Nephron (organoid): ENCODE measurements around the gene TLE1.
"Not testable (repeated sequence)": the region's sequence is repeated elsewhere in the genome, so short reads cannot be mapped to it uniquely, and the experiment has no call there.

Experiments
- H3K27ac Mint-ChIP-seq, 3 experiments: 2 replicates each; pipeline ENCODE4 v1.8.0; 2020; ENCODE audit warnings: mixed read lengths in 3 of 3, mild to moderate bottlenecking in 2 of 3, moderate library complexity in 1 of 3
- H3K27me3 Mint-ChIP-seq: 2 replicates; pipeline ENCODE4 v1.8.0; 2021; ENCODE audit warnings: low read depth, mild to moderate bottlenecking, moderate library complexity, mixed read lengths
- H3K36me3 Mint-ChIP-seq: 2 replicates; pipeline ENCODE4 v1.8.0; 2020; ENCODE audit warnings: low read depth, mixed read lengths
- H3K4me1 Mint-ChIP-seq: 2 replicates; pipeline ENCODE4 v1.8.0; 2020; ENCODE audit warnings: mixed read lengths
- H3K4me3 Mint-ChIP-seq, 3 experiments: 2 replicates each; pipeline ENCODE4 v1.8.0; 2020; ENCODE audit warnings: mild to moderate bottlenecking in 3 of 3, mixed read lengths in 3 of 3, moderate library complexity in 2 of 3
- H3K9me3 Mint-ChIP-seq: 2 replicates; pipeline ENCODE4 v1.8.0; 2020; ENCODE audit warnings: mixed read lengths
- CTCF ChIP-seq, 3 experiments: fragments of 200-600 bp; sonication (generic); IDR thresholded peaks; one replicate each; pipeline ENCODE4 v1.5.0; 2021; ENCODE audit warnings: antibody characterized with exemption in 3 of 3; ENCODE audit not compliant: unreplicated experiment in 3 of 3

The TLE1 gene

DNA sequence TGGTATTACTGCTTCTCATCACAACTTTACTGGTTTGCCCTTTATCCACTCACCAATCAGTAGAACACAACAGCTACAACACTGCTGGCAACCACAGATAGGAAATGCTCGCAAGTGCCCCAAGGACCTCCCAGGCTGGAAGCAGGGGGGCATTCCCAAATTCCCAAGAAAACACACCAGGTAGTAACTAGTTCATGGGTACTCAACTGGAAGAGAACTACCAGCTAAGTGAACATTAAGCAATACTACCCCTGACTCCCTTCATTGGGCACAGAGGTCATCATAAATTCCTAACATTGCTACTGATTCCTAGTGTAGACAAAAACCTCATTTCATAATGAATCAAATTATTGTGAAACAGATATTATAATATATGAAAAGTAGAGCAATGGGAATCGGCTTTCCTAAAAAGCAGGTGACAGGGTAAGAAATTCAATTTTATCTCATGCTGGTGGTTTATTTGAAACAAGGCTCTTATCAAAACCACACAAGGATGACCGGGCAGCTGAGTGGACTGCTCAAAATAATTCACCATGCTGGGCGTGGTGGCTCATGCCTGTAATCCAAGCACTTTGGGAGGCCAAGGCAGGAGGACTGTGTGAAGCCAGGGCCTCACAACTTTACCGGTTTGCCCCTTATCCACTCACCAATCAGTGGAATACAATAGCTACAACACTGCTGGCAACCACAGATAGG, 81.6 kb downstream of the TLE1 start:
- no peak overlapping the region for H3K4me3 Mint-ChIP-seq
- H3K9me3 Mint-ChIP-seq, result no peaks in the 10 kb centered on the region
- peaks cover 95% of the 10 kb centered on the region for H3K36me3 Mint-ChIP-seq
- H3K27ac Mint-ChIP-seq, result no peak overlapping the region
- TF ChIP-seq CTCF (IDR thresholded peaks at IDR 0.05; ENCODE audit: unreplicated experiment in 3 of 3), result no peak
- peaks cover 41% of the 10 kb centered on the region for H3K4me1 Mint-ChIP-seq
- no peaks in the 10 kb centered on the region for H3K27me3 Mint-ChIP-seq

DNA sequence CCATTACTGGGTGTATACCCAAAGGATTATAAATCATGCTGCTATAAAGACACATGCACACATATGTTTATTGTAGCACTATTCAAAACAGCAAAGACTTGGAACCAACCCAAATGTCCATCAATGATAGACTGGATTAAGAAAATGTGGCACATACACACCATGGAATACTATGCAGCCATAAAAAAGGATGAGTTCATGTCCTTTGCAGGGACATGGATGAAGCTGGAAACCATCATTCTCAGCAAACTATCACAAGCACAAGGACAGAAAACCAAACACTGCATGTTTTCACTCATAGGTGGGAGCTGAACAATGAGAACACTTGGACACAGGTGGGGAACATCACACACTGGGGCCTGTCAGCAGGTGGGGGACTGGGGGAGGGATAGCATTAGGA, 83.1 kb downstream of the TLE1 start:
- not testable (repeated sequence) for H3K27ac Mint-ChIP-seq, H3K9me3 Mint-ChIP-seq

DNA sequence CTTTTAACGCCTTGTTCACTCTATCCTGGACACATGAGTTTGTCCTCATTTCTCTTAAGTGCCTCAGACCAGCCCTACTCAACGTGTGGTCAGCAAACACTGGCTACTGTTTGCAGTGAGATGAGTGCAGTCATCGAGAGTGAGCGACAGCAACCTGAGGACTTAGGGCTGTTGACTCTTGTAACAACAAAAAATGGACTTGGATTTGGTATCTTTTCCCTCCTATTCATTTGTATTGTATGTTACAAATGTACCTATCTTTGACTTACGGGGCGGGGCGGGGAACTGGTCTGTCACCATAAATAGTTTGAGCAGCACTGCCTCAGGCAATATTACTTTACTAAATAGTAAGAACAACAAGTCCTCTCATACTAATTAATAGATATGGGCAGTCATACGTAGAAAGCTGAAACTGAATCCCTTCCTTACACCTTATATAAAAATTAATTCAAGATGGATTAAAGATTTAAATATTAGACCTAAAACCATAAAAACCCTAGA, 84.1 kb downstream of the TLE1 start:
- H3K9me3 Mint-ChIP-seq, result no peaks in the 10 kb centered on the region
- no peak overlapping the region for H3K4me3 Mint-ChIP-seq
- H3K4me1 Mint-ChIP-seq, result peaks cover 33% of the 10 kb centered on the region
- no peak overlapping the region for H3K27ac Mint-ChIP-seq
- no peak for TF ChIP-seq CTCF (IDR thresholded peaks at IDR 0.05; ENCODE audit: unreplicated experiment in 3 of 3)
- H3K27me3 Mint-ChIP-seq, result no peaks in the 10 kb centered on the region
- H3K36me3 Mint-ChIP-seq, result peaks cover 90% of the 10 kb centered on the region

More for the DNA sequence above, 83.1 kb downstream of the TLE1 start:
- H3K4me3 Mint-ChIP-seq, H3K27me3 Mint-ChIP-seq: not testable (repeated sequence)
- peaks cover 42% of the 10 kb centered on the region for H3K4me1 Mint-ChIP-seq
- peaks cover 95% of the 10 kb centered on the region for H3K36me3 Mint-ChIP-seq

GRCh38 chr9:81604306-81605169, 84.8 kb downstream of the TLE1 start:
- H3K27ac Mint-ChIP-seq, result peak overlapping the region in 2 of 3 experiments; percentile 8 to 22
- peaks cover 90% of the 10 kb centered on the region for H3K36me3 Mint-ChIP-seq
- no peaks in the 10 kb centered on the region for H3K9me3 Mint-ChIP-seq
- no peaks in the 10 kb centered on the region for H3K27me3 Mint-ChIP-seq
- no peak overlapping the region for H3K4me3 Mint-ChIP-seq
- TF ChIP-seq CTCF (IDR thresholded peaks at IDR 0.05; ENCODE audit: unreplicated experiment in 3 of 3), result no peak
- H3K4me1 Mint-ChIP-seq, result peaks cover 33% of the 10 kb centered on the region

DNA sequence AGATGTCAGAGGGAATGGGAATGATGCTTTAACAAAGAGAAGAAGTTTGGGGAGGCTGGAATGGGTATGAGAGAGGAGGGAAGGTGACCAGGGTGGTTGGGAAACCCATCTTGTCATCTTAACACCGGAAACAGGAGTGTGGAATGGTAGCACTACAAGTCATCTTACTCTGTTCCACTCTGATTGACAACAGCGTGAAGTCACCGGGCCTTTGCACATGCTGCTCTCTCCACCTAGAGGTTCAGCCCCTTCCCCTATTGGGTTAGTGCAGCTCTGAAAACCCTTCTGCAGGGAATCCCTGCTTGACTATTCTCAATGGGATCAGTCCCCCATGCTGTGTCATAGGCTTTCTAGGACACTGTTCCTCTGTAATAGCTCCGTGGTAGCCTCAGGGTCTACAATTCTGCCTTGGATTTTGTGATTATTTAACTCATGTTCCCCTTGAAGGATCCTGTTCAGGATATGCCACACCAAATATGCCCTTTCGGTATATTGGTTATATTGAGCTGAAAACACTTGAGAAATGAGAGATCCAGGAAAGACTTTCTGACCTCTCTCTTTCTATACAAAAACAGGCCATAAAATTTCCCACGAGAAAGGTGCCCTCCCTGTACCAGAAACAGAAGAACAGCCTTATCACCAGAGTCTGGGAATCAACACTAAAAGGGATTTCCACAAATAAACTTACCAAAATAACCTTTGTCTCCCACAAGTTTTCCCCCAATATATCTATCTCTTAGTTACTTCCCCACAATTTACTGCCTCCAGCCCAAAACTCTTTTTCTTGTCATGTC, 86.3 kb downstream of the TLE1 start:
- Mint-ChIP-seq H3K36me3 (peaks cover 87% of the 10 kb centered on the region), H3K27me3 (no peaks in the 10 kb centered on the region), H3K4me1 (peaks cover 34% of the 10 kb centered on the region), H3K4me3 (no peak overlapping the region), H3K9me3 (no peaks in the 10 kb centered on the region), H3K27ac (peak overlapping the region in 1 of 3 experiments; percentile 8)
- TF ChIP-seq CTCF (IDR thresholded peaks at IDR 0.05; ENCODE audit: unreplicated experiment in 3 of 3), result no peak
